ENCODE measurements around the gene NAXD.
"Not testable (repeated sequence)": the region's sequence is repeated elsewhere in the genome, so short reads cannot be mapped to it uniquely, and the experiment has no call there.

NAXD gene

DNA sequence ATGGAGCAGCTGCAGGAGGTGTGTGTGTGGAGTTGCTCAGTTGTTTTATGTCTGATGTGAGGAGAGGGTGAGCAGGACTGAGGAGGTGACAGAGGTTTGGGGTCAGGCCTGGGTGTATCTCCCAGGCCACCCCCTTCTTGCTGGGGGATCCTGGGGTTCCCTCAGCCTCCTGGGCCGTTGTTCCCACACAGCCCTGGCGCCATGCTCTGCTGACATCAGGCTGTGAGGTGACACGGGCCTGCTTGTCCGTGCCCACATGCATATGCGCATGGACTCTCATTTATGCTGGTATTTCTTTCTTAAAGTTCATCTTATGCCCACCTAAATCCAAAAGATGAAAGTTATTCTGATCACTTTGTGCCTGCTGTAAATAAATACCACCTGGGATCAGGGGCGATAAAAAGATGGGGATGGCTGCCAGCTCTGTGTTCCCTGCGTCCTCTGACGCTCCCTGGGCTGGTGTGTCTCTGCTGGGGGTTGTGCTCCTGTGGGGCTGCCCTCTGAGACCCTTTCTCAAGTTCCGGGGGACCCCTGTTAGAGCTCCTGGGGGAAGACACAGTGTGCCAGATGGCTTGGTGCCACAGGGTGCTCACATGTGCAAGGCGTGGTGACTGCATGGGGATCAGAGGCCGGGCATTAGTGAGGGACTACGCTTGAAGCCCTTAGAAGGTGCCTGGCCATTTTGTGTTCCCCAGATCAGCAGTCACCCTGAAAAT is 12.6 kb downstream of the NAXD start:
- H3K27ac ChIP-seq: peak overlapping the region; percentile 85

GRCh38 chr13:110628477-110628793 is 13.1 kb downstream of the NAXD start:
- Histone ChIP-seq H3K4me3 (ENCODE audit: low read depth, low read length) (no peak overlapping the region), H3K27ac (peak overlapping the region; percentile 85), H3K36me3 (replicated peaks) (peaks cover 17% of the 10 kb centered on the region), H3K27me3 (replicated peaks) (no peaks in the 10 kb centered on the region)
- in situ Hi-C loops (cut with HindIII; ENCODE audit: low pct_ligation_motif_present, low sequenced_read_pairs): no loop called here
- TF ChIP-seq, protein P1, sequence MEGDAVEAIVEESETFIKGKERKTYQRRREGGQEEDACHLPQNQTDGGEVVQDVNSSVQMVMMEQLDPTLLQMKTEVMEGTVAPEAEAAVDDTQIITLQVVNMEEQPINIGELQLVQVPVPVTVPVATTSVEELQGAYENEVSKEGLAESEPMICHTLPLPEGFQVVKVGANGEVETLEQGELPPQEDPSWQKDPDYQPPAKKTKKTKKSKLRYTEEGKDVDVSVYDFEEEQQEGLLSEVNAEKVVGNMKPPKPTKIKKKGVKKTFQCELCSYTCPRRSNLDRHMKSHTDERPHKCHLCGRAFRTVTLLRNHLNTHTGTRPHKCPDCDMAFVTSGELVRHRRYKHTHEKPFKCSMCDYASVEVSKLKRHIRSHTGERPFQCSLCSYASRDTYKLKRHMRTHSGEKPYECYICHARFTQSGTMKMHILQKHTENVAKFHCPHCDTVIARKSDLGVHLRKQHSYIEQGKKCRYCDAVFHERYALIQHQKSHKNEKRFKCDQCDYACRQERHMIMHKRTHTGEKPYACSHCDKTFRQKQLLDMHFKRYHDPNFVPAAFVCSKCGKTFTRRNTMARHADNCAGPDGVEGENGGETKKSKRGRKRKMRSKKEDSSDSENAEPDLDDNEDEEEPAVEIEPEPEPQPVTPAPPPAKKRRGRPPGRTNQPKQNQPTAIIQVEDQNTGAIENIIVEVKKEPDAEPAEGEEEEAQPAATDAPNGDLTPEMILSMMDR (IDR thresholded peaks at IDR 0.05; ENCODE audit: low read depth, low read length, missing control alignments): no peak
- peak; percentile 74 for DNase-seq

More for the DNA sequence above, 12.6 kb downstream of the NAXD start:
- no peak for DNase-seq
- peaks cover 22% of the 10 kb centered on the region for H3K36me3 ChIP-seq (replicated peaks)
- H3K27me3 ChIP-seq (replicated peaks): no peaks in the 10 kb centered on the region
- in situ Hi-C loops (cut with HindIII; ENCODE audit: low pct_ligation_motif_present, low sequenced_read_pairs): no loop called here
- H3K4me3 ChIP-seq (ENCODE audit: low read depth, low read length): no peak overlapping the region
- TF ChIP-seq, protein P1 (IDR thresholded peaks at IDR 0.05; ENCODE audit: low read depth, low read length, missing control alignments): no peak

GRCh38 chr13:110628952-110629701 is 13.8 kb downstream of the NAXD start:
- in situ Hi-C loops (cut with HindIII; ENCODE audit: low pct_ligation_motif_present, low sequenced_read_pairs): no loop called here

GRCh38 chr13:110629735-110630134 is 14.4 kb downstream of the NAXD start:
- H3K4me3 ChIP-seq (ENCODE audit: low read depth, low read length): no peak overlapping the region
- peaks cover 17% of the 10 kb centered on the region for H3K36me3 ChIP-seq (replicated peaks)
- peak; percentile 30 for DNase-seq
- no peak overlapping the region for H3K27ac ChIP-seq
- H3K27me3 ChIP-seq (replicated peaks): no peaks in the 10 kb centered on the region
- in situ Hi-C loops (cut with HindIII; ENCODE audit: low pct_ligation_motif_present, low sequenced_read_pairs): no loop called here
- TF ChIP-seq, protein P1 (IDR thresholded peaks at IDR 0.05; ENCODE audit: low read depth, low read length, missing control alignments): no peak

More at GRCh38 chr13:110628952-110629701, 13.8 kb downstream of the NAXD start:
- Histone ChIP-seq H3K36me3 (replicated peaks) (peaks cover 16% of the 10 kb centered on the region), H3K27me3 (replicated peaks) (no peaks in the 10 kb centered on the region), H3K27ac (peak overlapping the region; percentile 85), H3K4me3 (ENCODE audit: low read depth, low read length) (no peak overlapping the region)
- TF ChIP-seq, protein P1 (IDR thresholded peaks at IDR 0.05; ENCODE audit: low read depth, low read length, missing control alignments): no peak
- peak; percentile 71 for DNase-seq

DNA sequence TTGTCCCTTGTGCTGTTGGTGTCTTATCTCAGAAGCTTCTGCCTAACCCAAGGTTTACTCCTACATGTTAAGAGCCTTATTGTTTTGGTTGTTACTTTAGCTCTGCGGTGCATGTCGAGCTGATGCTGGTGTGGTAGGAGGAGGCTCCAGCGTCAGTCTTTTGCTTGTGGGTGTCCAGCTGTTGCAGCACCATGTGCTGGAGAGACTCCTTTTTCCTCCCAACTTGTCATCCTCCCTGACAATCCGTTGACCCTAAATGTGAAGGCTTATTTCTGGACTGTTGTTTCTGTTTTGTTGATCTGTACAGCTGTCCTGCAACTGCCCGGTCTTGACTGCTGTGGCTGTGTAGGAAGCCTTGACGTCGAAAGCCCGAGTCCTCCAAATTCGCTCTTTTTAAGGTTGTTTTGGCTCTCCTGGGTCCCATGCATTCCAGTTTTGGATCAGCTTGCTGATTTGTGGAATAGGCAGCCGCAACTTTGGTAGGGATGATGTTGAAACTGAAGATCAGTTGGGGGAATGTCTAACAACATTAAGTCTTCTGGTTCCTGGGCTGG is 15.3 kb downstream of the NAXD start:
- Histone ChIP-seq H3K27ac (no peak overlapping the region), H3K27me3 (replicated peaks) (no peaks in the 10 kb centered on the region), H3K36me3 (replicated peaks) (peaks cover 22% of the 10 kb centered on the region), H3K4me3 (ENCODE audit: low read depth, low read length) (no peak overlapping the region)
- no peak for DNase-seq
- TF ChIP-seq, protein P1 (IDR thresholded peaks at IDR 0.05; ENCODE audit: low read depth, low read length, missing control alignments): no peak
- in situ Hi-C loops (cut with HindIII; ENCODE audit: low pct_ligation_motif_present, low sequenced_read_pairs): no loop called here

DNA sequence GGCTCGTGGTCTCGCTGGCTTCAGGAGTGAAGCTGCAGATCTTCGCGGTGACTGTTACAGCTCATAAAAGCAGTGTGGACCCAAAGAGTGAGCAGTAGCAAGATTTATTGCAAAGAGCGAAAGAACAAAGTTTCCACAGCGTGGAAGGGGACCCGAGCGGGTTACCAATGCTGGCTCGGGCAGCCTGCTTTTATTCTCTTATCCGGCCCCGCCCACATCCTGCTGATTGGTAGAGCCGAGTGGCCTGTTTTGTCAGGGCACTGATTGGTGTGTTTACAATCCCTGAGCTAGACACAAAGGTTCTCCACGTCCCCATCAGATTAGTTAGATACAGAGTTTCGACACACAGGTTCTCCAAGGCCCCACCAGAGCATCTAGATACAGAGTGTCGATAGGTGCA is 16.9 kb downstream of the NAXD start:
- H3K4me3 ChIP-seq (ENCODE audit: low read depth, low read length); DNase-seq; H3K27ac ChIP-seq; H3K27me3 ChIP-seq (replicated peaks); in situ Hi-C loops (cut with HindIII; ENCODE audit: low pct_ligation_motif_present, low sequenced_read_pairs): not testable (repeated sequence)
- H3K36me3 ChIP-seq (replicated peaks): peaks cover 38% of the 10 kb centered on the region
